ENCODE results near the gene DHX15. TPM values are rescaled to one million over a fixed set of nuclear protein-coding genes. Genes with fewer than 3 reads are reported as not detected.

Gene DHX15
- total RNA-seq: 100 to 1,000 TPM in 2 of 4 donors, 10 to 100 TPM in 2; 86.8 to 113 (median 94.4) TPM

DNA sequence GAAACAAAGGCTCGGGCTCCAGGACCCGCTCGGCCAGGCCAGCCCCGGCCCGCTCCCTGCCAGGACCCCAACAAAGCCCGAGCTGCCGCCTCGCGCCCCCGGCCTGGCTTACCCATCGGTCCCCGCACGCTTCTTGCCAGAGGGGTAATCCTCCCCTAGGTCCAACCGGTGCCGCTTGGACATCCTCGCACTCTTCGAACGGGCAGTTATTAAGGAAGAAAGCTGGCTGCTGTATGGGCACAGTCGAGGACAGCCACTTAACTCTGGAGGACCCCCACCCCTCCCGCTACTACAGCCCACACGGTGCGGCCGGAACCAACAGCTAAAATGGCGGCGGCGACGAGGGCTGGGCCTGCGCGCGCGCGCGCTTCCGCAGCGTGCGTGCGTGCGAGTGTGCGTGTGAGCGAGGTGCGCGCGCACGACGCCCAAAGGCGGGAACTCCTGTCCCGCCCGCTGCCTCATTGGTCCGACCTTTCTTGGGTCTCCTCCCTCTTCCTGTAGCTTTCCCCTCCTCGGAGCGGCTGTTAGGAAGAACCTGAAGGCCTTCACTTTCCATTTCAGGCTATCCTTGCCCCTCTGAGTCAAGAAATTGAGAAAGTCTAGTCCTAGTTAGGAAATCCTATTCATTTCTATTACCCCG, at the start of gene DHX15:
TSS of gene DHX15 (minus strand) at position 344 of the 640 bp plus-strand sequence. CDS start at position 183, 161 bp downstream.
- Histone ChIP-seq H3K9me3 (no peaks in the 10 kb centered on the region), H3K27me3 (no peaks in the 10 kb centered on the region), H3K4me3 (peak within 1 kb of the TSS; percentile 78 to 99 (median 97)), H3K4me1 (peaks cover 24 to 43% (median 40%) of the 10 kb centered on the region in 4 donors), H3K36me3 (peaks cover 0 to 2% (median 0%) of the 10 kb centered on the region in 4 donors), H3K27ac (replicated peaks in 1 of 4) (peak within 1 kb of the TSS; percentile 96 to 100 (median 98))
- DNase-seq (ENCODE audit: extremely low spot score): peak; percentile 99
- no peak for TF ChIP-seq EP300 (IDR thresholded peaks at IDR 0.05)
- TF ChIP-seq, protein P1, sequence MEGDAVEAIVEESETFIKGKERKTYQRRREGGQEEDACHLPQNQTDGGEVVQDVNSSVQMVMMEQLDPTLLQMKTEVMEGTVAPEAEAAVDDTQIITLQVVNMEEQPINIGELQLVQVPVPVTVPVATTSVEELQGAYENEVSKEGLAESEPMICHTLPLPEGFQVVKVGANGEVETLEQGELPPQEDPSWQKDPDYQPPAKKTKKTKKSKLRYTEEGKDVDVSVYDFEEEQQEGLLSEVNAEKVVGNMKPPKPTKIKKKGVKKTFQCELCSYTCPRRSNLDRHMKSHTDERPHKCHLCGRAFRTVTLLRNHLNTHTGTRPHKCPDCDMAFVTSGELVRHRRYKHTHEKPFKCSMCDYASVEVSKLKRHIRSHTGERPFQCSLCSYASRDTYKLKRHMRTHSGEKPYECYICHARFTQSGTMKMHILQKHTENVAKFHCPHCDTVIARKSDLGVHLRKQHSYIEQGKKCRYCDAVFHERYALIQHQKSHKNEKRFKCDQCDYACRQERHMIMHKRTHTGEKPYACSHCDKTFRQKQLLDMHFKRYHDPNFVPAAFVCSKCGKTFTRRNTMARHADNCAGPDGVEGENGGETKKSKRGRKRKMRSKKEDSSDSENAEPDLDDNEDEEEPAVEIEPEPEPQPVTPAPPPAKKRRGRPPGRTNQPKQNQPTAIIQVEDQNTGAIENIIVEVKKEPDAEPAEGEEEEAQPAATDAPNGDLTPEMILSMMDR (IDR thresholded peaks at IDR 0.05): no peak
- peak; percentile 61 for TF ChIP-seq POLR2A (IDR thresholded peaks at IDR 0.05; ENCODE audit: low read depth)
- peak; percentile 92 to 94 for TF ChIP-seq POLR2AphosphoS5 (IDR thresholded peaks at IDR 0.05)
- whole genome bisulfite sequencing: 0% methylated on average over 20 of the region's 52 CpGs
- intact Hi-C loops (cut with DNase I): loop anchor here (5.0 to 10.0 kb wide), 3 partner anchors 148 to 330 kb away; partner anchors contain the start of genes CCDC149 and SOD3

DNA sequence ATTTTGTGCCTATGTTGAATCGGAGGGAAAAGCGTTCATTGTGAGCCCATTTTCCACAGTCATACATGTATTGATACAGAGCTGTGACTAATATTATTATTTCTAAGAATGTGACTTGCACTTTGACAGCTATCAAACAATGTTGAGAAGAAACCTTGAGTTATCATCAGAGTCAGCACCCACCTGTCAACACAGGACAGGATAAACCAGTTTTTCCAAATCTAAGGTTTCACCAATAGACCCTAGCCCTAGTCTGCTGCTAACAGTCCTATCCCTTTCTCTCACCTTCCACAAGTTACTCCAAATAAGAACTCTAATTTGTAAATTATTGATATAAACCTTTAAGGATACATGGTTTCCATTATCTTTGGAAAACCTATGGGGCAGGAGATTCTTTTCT, 47.7 kb upstream of the DHX15 start:
- no peak overlapping the region for H3K27ac ChIP-seq (replicated peaks in 1 of 4)
- H3K9me3 ChIP-seq: no peaks in the 10 kb centered on the region
- H3K4me3 ChIP-seq: no peak overlapping the region
- intact Hi-C loops (cut with DNase I): no loop called here
- H3K4me1 ChIP-seq: no peaks in the 10 kb centered on the region
- no peaks in the 10 kb centered on the region for H3K27me3 ChIP-seq
- no peaks in the 10 kb centered on the region for H3K36me3 ChIP-seq
- WGBS: 97% methylated on average over 2 of the region's 2 CpGs
- TF ChIP-seq EP300 (IDR thresholded peaks at IDR 0.05) (no peak), POLR2AphosphoS5 (IDR thresholded peaks at IDR 0.05) (no peak), POLR2A (IDR thresholded peaks at IDR 0.05; ENCODE audit: low read depth) (no peak)
- TF ChIP-seq, protein P1 (IDR thresholded peaks at IDR 0.05): no peak
- no peak for DNase-seq (ENCODE audit: extremely low spot score)

DNA sequence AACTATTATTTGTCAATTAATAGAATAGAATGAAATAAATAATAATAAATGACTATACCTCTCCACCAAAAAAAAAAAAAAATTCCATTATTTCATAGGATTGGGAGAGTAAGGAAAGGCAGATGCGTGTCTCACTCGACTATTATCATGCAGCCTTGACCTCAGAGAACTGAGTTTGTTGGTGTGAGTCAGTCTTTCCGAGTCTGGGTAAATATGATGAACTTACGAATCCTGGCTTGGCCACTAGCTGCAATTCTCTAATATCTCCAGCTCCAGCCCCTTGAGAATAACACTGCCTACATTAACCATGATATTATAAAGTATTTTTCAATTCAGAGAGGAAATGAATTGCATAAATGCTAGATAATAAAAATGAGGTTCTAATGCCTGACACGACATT, 46.6 kb upstream of the DHX15 start:
- Histone ChIP-seq H3K4me1 (no peaks in the 10 kb centered on the region), H3K27me3 (no peaks in the 10 kb centered on the region), H3K9me3 (no peaks in the 10 kb centered on the region), H3K36me3 (no peaks in the 10 kb centered on the region), H3K27ac (replicated peaks in 1 of 4) (no peak overlapping the region), H3K4me3 (no peak overlapping the region)
- WGBS: 63% methylated on average over 5 of the region's 5 CpGs
- DNase-seq (ENCODE audit: extremely low spot score): no peak
- intact Hi-C loops (cut with DNase I): no loop called here
- TF ChIP-seq, protein P1 (IDR thresholded peaks at IDR 0.05): no peak
- TF ChIP-seq POLR2AphosphoS5 (IDR thresholded peaks at IDR 0.05): no peak

DNA sequence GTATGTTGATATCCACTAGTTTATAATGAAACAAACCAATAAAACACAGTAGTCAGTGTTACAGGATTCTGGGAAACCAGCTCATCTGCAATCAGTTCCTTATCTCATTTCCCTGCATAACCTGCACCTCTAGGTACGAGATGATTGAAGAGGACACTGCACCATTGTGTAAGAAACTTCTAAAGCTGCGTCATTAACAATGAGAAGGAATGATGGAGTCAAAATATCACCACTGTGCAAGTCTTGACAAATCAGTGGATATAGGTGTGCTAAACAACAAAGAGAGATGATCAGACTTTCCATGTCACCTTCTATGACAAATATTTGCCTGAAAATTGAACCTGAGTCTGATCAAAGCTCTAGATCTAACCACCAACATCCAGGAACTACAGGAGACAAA, 40.7 kb upstream of the DHX15 start:
- no peak for DNase-seq (ENCODE audit: extremely low spot score)
- H3K27ac ChIP-seq (replicated peaks in 1 of 4): no peak overlapping the region
- H3K9me3 ChIP-seq: peaks cover 0 to 13% (median 2%) of the 10 kb centered on the region in 4 donors
- intact Hi-C loops (cut with DNase I): no loop called here
- no peaks in the 10 kb centered on the region for H3K27me3 ChIP-seq
- no peaks in the 10 kb centered on the region for H3K4me1 ChIP-seq
- H3K36me3 ChIP-seq: no peaks in the 10 kb centered on the region
- TF ChIP-seq EP300 (IDR thresholded peaks at IDR 0.05) (no peak), POLR2AphosphoS5 (IDR thresholded peaks at IDR 0.05) (no peak), POLR2A (IDR thresholded peaks at IDR 0.05; ENCODE audit: low read depth) (no peak)
- TF ChIP-seq, protein P1 (IDR thresholded peaks at IDR 0.05): no peak
- 87% methylated on average over 2 of the region's 2 CpGs for WGBS
- H3K4me3 ChIP-seq: no peak overlapping the region
